TTC549 (cell line): ENCODE measurements around the gene KCNIP4.

ENCODE experiments used
- FAIRE-seq: peaks from 2 replicates; lab custom pipeline; 2012; peaks lifted over from hg19 to GRCh38; lab: Jason Lieb, UNC

KCNIP4 gene

DNA sequence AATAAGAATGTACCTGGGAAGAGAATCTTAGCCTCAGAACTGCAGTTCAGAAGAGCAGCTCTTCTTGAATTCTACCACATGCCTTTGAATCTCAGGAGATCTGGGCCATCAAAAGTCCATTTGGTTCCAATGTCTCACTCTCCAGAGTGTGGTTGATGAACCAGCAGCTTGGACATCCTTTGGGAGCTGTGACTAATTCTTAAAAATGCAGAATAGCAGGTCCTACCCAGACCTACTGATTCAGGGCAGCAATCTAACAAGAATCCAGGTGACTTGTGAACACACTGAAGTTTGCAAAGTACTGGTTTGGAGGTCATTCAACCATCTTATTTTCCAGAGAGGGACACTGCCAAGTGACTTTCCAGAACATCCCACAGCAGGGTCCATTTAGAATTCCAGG lies 1003.6 kb downstream of the KCNIP4 start:
- no peak for FAIRE-seq

DNA sequence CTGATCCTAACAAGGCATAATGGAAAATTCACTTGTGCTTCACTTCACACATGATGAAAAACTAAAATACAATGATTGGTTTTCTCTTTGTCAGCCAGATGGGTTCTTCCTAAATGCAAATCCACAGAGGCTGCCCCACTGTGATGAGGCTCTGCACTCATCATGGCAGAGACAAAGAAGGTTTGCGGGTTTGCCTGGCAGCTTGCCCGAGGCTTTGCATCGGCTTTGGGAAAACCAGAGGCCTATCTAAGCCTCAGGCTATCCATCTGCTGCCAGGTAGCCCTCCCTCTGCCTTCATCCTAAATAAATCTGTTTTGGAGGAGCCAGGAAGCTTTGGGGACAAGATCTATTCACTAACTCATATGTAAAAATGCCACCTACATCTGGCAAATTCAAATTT lies 1004.1 kb downstream of the KCNIP4 start:
- no peak for FAIRE-seq

DNA sequence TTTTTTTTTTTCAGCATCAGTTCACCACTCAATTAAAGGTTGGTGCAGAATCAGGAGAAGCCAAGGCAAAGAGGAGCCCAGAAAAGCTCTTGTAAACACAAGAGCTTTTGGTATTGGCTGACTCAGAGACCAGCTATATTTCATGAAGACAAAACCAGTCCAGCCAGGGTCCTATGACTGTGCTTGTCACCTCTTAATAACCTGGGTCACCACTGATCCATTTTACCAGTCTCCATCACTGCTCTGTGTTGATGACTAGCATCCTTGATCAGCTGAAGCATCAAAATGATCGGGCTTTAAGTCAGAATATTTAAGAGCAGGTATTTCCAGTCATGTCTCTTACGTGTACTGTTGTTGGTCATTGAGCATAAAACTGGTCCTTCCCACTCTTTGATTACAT lies 1010.4 kb downstream of the KCNIP4 start:
- no peak for FAIRE-seq

DNA sequence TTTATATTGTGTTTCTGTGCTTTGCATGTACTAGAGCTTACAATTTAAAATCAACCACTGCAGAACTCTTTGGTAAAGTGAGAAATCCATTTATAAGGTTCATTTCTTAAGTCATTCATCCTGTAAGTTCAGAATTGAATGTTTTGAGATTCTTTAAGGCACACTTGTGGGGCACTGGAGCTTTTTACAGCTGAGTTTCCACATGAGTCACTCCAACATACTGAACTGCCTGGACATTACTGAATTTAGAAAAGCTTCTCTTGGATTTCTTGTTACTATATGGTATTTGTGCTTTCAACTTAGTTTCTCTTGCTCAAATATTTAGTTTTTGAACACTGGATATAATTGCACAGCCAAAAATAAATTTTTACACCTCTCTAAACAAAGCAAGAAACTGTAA lies 1022.0 kb downstream of the KCNIP4 start:
- no peak for FAIRE-seq

DNA sequence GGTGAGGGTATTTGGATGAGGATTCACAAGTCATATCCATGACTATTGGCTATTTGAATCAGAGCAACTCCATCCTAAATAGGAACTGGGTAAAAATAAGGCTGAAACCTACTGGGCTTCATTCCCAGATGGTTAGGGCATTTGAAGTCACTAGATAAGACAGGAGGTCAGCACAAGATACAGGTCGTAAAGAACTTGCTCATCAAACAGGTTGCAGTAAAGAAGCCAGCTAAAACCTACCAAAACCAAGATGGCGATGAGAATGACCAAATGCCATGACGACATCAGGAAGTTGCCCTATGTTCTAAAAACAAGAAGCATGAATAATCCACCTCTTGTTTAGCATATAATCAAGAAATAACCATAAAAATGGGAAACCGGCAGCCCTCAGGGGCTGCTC lies 1023.4 kb downstream of the KCNIP4 start:
- no peak for FAIRE-seq

DNA sequence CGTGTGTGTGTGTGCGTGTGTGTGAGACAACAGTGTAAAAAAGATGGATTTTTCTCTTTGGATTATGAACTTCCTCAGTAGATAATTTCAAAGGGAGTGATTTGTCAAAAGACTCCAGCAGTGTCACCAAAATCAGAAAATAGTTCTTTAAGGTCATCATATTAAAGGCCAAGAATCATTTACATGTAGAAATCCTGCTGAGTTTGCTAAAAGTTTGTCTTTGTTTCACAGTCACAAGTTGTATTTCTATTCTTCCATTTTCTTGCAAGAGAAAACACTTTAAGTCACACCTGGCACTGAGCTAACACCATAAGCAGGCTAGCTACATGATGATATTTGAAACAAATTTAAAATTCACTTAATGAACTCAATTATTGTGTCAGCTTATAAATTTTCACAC lies 1025.6 kb downstream of the KCNIP4 start:
- no peak for FAIRE-seq

DNA sequence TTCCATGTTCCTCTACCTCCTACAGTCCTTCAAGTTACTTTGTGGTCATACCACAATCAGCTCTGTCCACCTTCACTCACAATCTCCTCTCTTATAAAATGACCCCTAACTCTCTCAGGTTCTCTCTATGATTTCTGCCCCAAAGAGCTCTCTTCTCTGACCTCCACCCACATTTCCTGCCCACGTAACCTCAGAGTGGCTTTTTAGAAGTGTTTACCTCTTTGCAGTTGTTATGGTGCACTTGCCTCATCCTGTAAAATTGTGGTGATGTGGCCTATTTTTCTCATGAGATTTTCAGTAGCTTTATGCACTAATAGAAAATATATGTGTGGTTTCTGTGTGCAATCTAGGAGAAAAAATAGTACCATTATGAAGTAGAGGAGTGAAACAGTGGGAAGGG lies 1032.5 kb downstream of the KCNIP4 start:
- FAIRE-seq = no peak

DNA sequence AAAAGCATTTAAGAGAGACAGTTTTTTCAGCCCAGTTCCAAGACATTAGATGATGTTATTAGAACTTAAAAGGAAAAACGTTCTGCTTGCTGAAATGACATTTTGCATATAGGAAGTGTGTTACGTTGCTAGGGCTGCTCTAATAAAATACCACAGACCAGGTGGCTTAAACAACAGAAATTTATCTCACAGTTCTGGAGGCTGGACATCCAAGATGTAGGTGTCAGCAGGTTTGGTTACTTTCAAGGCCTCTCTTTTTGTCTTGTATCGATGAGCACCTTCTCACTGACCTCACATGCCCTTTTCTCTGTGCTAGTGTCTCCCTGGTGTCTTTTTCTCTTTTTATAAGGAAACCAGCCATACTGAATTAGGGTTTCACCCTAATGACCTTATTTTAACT lies 1043.6 kb downstream of the KCNIP4 start:
- no peak for FAIRE-seq

DNA sequence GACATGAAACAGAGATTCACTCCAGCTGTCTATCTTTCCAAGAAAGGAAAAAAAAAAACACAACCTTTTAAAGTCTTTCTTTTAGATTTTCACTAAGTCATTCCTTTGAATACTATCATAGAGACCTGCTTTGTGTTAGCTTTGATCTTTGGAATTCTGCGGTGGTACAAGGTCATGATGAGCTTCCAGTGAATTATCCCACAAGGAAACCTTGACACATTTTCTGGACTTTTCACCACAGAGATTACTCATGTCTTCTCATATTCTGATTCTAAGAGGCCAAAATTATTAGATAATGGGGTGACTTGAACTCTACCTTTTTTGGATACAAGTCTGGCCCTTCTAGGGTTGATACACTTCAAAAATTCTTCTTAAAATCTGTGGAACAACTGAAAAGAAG lies 1046.7 kb downstream of the KCNIP4 start:
- no peak for FAIRE-seq

DNA sequence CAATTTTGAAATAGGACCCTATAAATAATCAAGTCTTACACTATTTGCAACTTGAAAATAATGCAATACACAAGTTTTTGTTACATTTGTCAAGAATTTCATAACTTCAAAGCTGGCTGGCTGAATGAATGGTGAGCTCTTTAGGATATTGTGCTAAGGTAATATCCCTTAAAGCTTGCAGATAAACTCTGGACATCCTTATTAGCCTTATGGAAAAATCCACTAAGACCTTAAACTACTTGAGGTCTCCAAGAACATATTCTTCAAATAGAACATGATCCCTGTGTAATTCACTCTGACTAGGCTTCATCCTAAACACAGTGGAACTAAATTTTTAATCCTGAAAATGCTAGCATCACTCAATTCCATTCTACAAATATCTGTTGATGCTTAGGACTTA lies 1049.0 kb downstream of the KCNIP4 start:
- no peak for FAIRE-seq

DNA sequence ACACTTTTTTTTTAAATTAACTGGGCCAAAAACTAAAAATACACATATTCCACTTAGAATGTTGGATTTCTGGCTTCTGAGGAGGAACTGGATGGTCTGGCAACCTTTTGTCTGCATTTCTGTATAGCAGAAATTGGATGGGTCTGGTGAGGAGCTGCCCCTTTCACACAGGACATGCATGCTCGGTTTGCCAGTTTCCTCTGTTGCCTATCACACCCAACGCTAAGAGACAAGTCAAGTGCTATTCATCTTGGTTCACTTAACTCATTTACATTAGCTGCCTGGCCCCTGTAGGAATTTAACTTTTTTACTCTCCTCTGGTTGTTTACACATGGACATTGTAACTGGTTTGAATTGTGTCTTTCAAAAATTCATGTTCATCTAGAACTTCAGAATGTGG lies 1052.6 kb downstream of the KCNIP4 start:
- no peak for FAIRE-seq

DNA sequence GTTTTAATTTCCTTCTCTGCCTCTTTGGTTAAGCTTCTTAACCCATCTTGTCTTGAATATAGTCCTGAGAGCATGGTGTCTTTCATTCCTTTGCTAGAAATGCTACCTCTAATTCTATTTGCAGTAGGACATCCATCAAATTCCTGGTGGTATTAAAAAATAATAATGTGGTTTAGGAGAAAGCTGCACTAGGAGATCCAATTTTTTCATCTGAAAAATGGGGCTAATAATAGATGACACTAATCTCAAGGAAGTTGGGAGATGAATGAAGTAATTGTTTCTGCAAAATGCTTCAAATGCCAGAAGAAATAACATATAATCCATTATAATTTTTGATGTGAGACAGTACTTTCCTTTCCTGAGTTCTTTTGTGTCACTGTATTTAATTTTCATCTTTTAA lies 1053.4 kb downstream of the KCNIP4 start:
- FAIRE-seq = no peak

DNA sequence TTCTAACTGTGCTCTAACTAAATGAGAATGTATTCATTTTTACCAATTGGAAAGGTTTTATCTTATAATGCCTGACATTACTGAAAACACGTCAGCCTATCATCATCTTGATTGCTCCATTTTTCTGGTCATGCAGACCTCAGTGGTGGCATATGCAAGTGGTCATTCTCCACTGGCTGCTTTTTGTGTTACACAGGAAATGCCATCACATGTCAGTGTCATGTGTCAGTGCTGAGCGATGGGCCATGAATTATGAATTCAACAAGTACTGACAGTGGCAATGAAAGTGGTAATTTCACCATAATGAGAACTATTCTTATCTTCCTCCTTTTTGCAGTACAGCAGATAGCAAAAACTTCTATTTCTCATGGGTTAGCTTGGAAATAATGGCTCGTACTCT lies 1057.8 kb downstream of the KCNIP4 start:
- no peak for FAIRE-seq

DNA sequence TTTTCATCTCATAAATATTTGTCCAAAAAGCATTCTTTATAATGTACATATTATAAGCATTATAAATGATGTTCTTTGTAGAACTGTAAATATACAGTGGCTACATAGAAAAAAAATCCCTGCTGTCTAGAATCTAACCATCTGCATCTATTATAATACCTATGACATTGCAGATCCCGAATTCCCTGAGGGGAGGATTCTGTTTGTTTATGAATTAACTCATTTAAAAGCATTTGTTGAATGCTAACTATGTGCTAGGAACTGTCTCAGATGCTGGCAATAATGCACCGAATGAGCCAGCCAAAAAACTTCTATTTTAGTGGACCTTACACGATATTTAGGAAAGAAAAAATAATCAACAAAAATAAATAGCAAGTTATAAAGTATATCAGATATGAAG lies 1058.7 kb downstream of the KCNIP4 start:
- FAIRE-seq = no peak

DNA sequence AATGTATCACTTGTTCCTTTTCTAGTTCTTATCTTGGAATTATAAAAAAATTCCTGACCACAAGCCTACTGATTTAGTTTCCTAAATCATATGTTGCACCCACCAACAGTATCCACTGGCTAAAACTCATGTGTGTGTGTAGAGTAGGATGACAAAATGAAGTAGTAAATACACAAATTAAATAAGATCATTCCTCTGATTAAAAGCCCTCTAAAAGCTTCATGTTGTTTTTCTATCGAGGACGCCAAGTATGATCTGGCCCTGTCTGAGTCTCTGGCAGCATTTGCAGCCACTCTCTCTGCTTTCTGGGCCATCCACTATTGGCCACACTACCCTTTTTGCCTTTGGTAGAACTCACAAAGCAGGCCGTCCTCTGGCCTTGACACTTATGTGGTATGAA lies 1064.9 kb downstream of the KCNIP4 start:
- FAIRE-seq = no peak

DNA sequence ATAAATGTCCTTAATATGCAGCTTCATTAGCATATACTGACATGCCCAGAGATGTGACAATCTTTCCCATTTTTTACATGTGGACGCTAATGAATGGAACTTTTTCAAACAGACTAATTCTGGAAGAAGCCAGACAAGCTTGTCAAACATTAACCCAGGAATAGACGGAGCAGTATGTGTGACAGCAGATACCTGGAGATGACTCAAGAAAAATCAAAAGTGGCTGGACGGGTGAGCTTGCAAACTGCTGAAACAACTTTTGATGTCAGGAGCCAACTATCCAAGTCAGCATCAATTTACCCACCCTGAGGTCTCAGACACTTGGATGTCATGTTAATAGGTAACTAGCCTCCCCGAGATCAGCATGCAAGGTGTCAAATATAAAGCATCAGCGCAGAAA lies 1065.3 kb downstream of the KCNIP4 start:
- FAIRE-seq = no peak

DNA sequence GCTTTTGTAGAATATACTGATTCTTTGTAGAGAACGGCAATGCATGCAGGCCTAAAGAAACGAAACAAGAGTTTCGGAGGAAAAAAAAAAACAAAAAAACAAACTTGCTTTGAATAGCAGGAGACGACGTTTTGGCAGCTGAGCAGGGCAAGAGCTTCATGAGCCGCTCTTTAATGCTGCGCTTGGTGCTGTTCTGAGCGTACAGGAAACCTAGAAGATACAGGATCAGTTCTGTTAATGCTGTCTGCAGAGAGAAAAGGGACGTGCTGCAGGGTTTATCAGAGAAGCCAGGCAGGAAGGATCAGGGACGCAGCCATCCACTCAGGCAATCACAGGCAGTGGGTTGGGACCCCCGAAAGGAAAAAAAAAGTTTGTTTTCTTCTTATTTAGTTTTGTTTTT lies 1066.1 kb downstream of the KCNIP4 start:
- FAIRE-seq = no peak

DNA sequence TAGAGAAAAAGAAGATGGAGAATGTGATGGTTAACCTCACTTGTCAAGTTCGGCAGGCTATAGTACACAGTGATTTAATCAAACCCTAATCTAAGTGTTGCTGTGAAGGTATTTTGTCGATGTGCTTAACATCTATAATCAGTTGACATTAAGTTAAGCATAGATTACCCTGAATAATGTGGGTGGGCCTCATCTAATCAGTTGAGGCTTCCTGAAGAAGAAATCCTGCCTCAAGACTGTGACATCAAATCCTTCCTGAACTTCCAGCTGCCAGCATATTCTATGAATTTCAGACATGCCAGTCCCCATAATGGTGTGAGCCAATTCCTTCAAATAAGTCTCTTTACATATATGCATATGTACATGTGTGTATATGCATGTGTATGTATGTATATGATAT lies 1066.9 kb downstream of the KCNIP4 start:
- no peak for FAIRE-seq

DNA sequence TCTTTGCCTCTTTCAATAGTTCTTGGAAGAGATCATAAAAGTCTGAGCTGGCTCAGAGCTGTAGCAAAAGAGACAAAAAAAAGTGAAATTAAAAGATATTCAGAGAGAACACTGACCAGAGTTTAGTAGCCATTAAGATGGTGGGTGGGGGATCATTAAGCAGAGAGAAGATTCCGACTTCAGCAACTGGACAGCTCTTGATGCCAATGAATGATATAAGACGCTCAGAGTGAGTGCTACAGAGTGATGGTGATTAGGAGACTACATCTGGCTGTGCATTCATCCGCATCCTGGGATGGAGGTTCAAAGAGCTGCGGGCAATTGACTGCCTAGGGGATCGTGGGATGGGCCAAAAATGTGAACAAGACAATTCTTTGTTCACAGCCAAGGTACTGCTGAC lies 1069.8 kb downstream of the KCNIP4 start:
- no peak for FAIRE-seq

DNA sequence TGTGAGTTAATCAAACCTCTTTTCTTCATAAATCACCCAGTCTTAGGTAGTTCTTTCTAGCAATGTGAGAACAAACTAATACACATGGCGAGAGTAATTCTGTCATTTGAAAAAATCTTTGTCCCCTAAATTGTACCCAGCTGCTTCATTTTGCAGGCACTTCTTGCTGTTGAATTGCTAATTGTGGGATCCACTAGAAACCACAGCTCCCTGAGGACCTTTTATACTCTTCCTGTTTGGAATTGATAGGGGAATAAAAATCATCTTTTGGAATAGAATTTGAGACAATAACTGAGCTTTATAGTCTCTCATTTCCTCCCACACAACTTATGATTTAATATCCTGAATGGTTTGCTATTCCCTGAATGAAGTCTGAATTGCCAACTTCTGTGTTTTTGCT lies 1078.1 kb downstream of the KCNIP4 start:
- no peak for FAIRE-seq

DNA sequence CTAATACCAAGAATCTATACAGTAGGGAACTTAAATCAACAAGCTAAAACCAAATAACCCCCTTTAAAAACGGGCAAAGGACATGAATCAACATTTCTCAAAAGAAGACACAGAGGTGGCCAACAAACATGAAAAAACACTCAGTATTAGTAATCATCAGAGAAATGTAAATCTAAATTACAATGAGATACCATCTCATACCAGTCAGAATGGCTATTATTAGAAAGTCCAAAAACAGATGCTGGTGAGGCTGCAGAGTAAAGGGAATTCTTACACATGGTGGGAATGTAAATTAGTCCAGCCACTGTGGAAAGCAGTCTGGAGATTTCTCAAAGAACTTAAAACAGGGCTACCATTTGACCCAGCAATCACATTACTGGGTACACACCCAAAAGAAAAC lies 1080.5 kb downstream of the KCNIP4 start:
- FAIRE-seq = no peak

DNA sequence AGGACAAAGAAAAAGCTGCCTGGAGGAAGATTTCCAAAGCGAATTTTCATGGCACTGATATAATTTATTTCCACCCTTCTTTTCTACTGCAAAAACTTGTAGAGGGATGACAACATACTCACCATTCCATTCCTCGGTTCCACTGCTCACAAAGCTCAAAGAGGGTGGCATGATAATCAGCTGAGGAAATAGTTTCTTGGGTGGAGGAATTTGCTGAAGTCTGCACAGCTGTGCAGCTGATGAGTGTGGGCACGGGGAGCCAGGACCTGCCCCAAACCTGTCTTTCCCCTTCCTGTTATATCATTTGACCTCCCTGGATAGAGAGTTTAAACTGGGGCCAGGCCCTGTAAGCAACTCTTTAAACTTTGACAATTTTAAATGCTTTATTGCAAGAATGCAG lies 1087.7 kb downstream of the KCNIP4 start:
- no peak for FAIRE-seq

DNA sequence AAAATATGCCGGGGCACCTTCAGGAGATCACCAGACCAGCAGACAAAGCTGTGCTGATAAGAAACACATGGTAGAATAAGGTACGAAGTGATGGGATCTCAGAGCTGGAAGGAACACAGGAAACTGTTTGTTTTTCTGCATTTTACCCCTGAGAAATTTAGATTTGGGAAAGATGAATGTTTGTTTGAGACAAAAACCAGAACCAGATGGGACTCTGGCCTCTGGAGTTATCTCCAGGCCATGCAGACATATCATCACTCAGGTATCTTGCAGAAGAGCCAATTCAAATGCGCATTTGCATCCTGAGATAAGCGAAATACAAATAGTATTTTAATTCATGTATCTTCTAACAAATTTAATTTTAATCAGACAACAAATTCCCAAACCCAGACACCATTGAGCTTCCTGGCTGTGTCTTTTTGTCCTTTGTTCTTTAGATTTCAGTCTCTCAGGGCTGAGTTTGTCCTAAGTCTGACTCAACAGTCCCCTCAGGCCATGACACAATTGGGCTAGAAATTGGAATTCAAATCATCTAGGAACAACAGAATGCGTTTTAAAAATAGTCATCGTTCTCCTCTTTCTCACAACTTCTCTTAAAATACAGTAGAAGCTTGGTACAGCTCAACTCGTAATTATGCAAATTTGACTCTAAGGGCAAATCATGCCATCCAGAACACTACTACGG lies 1089.3 kb downstream of the KCNIP4 start:
- no peak for FAIRE-seq

DNA sequence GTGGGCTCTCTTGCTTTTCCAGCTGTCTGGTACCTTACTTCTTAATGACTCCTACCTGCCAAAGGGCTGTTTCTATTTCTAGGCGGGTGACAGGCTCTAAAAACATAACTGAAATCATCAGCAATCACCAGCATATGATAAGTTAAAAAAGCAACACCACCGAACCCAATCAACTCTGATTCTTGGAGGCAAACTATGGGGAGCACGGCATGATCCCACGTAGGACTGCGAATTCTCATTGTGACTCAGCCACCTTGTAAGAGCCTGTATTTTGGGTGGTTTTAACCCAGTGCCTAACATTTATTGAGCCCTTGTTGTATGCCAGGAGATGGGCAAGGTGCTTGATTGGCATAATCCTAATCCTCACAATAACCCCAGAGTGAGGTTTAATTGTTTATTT lies 1091.5 kb downstream of the KCNIP4 start:
- FAIRE-seq = no peak

DNA sequence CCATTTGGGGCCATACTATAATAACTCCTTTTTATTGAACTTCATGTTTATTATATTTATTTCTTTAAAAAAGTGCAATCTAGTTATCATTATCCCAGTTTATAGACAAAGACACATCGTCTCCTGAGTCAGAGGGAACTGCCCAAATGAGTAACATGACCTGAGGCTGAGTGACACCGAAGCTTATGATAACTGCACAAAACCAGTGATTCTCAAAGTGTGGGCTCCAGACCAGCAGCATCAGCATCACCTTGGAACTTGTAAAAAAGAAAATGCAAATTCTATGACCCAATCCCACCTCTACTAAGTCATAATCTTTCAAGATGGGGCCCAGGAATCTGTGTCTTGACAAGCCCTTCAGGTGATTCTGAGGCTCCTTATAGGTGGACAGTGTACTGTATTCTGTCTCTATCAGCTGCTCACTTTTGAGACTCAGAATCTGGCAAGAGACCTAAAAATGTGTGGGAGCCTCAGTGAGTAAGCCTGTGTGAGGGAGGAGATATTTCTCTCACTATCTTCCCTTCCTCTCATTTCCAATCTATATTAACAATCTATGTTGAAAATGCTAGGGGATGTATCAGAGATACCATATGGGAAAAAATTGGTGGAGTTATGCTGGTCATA lies 1101.3 kb downstream of the KCNIP4 start:
- FAIRE-seq = no peak
